ENCODE measurements around the gene KRTAP20-1.

The KRTAP20-1 gene, protein sequence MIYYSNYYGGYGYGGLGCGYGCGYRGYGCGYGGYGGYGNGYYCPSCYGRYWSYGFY

DNA sequence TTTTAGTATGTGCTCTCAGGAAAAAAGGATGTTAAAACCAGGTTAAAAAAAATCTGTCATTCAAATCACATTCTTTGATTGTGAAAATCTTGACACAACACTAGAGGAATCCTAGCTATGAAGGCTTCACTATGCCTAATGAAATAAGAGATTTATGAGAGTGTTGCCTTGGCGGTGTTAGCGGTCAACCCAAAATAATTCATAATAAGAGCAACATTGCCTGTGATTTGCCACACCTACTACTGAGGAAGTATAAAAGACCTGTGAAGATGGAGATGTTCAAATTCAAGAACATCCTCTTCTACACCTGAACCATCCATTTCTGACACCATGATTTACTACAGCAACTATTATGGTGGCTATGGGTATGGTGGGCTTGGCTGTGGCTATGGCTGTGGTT, at the start of gene KRTAP20-1:
Gene KRTAP20-1, plus strand, starts transcription at position 301 of the 400 bp plus-strand sequence. Its CDS starts 30 bp downstream, at position 331.
- DNase-seq (ENCODE audit: low read depth, low spot score) = no peak

DNA sequence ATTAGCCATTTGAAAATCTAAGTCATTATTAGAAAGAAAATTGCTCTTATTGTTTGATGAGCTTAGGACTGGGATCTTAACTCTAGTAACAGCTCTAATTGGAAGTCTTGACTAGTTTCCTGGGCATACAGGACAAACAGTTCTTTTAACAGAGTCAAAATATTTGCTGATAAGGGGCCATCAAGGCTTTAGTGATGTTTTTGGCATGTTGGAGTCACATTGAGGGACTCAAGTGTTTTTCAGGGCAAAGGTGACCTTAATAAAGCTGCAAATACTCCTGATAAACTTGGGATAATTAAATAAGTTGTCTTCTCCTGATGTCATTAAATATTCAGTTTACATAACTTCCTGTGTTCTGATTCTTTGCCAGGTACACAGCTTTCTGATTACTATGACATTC, 48.6 kb upstream of the KRTAP20-1 start:
- no peak for DNase-seq (ENCODE audit: low read depth, low spot score)

DNA sequence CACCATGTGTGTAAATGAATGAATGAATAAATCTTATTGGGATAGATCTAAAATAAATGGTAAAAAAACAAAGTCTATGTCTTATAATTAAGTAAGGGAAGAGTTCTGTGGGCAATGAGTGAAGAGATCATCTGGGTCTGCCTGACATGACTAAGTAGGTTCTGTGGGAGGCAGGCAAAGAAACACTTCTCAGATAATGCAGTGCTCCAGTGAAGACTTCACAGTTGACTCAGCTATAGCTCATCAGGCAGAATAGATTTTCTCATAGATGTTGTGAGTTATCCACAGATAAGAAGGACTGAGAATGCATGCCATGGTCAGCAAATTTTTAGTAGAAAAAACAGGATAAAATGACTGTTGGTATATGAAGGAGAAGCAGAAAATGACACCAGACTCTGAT, 38.5 kb upstream of the KRTAP20-1 start:
- no peak for DNase-seq (ENCODE audit: low read depth, low spot score)

DNA sequence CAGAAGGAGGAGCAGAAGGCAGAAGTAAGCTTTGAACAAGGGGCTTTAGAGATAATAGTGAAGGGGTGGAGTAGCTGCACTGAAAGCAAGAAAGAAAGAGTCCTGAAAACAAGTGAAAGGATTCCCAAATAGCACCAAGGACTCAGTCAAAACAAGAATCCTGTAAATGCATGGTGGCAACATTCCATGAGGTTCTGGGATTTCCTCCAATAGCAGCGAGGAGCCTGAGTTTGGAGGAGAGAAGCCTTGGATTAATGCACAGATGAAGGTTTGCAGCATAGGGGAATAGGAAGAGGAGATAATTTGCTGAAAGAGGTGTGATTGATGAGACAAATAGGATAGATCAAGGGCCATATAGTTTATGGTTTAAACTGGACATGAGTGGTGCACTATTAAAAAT, 36.9 kb upstream of the KRTAP20-1 start:
- no peak for DNase-seq (ENCODE audit: low read depth, low spot score)

DNA sequence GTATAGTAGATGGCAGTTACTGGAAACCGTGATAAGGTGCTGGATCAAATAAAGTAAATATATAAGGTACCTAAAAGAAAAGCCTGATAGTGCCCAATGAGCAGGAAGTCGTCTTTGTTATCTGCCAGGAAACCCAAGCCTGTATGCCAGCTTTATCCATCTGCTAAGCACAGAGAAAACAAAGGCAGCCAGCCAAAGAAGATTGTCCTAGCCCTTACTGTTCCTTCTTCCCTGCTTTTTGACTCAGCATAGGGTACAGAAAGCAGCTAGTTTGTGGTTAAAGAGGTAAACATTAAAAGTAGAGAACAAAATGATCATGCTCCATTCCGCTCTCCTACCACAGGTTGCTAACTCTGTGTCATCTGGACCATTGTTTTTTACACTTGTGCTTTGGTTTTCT, 36.1 kb upstream of the KRTAP20-1 start:
- no peak for DNase-seq (ENCODE audit: low read depth, low spot score)

DNA sequence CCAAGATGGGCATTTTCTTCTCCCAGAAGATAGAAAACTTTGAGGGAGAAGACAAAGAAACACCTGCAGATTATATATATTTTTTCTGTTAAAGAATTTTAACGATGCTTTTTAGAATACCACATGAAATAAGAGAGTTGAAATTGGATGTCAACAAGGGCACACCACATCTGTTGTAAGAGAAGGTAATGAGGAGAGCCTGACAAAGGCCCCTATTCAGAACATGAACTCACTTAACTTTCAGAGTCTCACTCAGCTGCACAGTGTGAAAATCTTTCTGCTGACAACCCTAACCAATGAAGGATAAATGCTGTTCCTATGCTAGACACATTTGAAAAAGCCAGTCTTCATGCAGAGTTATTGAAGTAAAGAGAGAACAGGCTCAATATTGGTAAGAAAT, 33.4 kb upstream of the KRTAP20-1 start:
- no peak for DNase-seq (ENCODE audit: low read depth, low spot score)

DNA sequence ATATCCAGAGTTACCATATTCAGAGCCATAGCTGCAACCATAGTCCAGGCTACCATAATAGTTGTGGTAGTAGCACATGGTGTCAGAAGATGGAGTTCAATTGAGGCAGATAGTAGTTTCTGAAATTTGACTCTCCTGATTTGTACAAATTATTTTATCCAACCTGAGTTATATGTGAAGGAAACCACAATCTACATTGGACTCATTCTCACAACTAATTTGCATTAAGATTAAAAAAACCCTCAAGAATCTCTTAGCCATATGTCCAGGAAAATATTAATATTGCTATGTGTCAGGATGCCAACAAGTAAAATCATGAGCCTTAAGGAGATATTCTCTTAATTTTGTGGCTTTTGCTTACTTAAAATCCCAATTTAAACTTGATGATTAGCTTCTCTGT, 25.9 kb upstream of the KRTAP20-1 start, which contains the start of gene KRTAP22-2:
Gene KRTAP22-2, minus strand, starts transcription at position 101 of the 400 bp plus-strand sequence.
- no peak for DNase-seq (ENCODE audit: low read depth, low spot score)

DNA sequence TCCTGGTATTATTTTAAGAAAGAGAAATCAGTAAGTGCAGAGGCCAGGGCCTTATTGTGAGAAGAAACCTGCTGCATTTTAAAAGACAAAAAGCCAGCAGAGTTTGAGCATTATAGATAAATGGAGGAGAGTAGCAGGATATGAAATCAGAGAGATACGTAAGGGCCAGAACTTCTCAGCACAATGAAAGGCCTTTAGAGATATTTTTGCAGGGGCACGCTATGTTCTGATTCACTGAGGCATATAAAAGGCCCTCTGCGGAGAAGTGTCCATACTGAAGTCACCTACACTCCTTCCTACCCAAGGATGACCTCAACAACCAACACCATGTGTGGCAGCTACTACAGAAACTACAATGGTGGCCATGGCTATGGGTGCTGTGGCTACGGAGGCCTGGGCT, 24.1 kb upstream of the KRTAP20-1 start, which contains the start of gene KRTAP6-3:
Gene KRTAP6-3, plus strand, starts transcription at position 301 of the 400 bp plus-strand sequence. Its CDS starts 6 bp downstream, at position 307.
- no peak for DNase-seq (ENCODE audit: low read depth, low spot score)

DNA sequence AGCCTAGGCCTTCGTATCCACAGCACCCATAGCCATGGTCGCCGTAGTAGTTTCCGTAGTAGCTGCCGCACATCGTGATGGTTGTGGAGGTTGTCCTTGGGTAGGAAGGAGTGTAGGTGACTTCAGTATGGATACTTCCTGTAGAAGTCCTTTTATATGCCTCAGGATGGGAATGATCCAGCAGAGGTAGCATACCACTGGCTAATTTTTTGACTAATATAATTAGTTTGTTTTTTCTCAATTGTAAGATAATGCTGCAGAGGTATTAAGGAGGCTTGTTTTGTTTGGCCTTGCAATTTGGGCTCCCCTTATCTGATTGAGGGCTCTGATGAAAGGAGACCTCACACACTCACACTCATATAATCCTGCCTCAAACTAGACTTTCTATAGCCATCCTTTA, 17.4 kb upstream of the KRTAP20-1 start, which contains the start of gene KRTAP6-2:
Gene KRTAP6-2, minus strand, starts transcription at position 101 of the 400 bp plus-strand sequence. Its CDS starts 28 bp downstream, at position 73.
- no peak for DNase-seq (ENCODE audit: low read depth, low spot score)

DNA sequence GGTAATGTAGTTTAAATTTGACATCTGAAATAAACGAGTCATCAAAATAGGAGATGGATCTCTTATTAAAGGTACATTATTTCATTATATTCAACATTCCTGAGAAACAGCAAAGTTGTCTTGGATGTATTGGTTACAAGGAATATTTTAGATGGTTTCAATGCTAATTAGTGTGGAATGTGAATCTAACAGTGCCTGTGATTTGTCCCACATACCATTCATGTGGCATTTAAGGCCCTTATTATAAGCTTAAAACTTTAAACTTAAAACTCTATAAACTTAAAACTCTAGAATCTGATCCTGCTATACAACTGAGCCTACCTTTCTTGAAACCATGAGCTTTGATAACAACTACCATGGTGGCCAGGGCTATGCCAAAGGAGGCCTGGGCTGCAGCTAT, 15.4 kb upstream of the KRTAP20-1 start, which contains the start of gene KRTAP22-1:
Gene KRTAP22-1, plus strand, starts transcription at position 301 of the 400 bp plus-strand sequence.
- DNase-seq (ENCODE audit: low read depth, low spot score) = no peak

DNA sequence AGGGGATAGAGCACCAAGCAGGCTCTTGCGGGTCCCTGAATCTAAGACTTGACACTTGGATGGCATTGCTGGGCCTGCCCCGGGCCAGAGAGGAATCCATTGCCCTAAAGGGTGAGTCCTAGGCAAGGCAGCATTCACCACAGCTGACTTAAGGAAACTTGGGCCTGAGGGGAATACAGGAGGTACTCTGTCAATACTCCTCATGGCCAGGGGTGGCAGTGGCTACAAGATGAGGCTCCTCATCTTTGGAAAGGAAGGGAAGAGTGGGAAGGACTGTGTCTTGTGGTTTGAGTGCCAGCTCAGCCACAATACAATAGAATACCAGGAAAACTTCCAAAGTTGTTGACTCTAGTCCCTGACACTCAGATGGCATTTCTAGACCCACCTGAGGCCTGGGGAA, 10.3 kb upstream of the KRTAP20-1 start:
- no peak for DNase-seq (ENCODE audit: low read depth, low spot score)

DNA sequence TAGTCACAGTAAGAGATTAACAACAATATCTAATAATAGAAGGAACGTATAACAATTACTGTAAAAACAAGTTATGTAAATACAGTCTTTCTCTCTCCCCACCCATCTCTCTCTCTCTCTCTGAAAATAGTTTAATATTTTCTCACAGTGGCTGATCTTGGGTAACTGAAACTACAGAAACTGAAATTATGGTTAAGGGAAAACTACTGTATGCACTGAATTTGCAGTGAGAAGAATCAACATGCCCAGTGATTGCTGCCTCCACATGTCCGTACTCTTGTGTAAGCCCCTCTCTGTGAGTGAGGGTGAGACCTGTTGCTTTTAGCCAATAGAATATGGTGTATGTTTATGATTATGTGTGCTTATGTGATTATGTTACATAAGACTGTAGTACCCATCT, 4.1 kb upstream of the KRTAP20-1 start:
- no peak for DNase-seq (ENCODE audit: low read depth, low spot score)

DNA sequence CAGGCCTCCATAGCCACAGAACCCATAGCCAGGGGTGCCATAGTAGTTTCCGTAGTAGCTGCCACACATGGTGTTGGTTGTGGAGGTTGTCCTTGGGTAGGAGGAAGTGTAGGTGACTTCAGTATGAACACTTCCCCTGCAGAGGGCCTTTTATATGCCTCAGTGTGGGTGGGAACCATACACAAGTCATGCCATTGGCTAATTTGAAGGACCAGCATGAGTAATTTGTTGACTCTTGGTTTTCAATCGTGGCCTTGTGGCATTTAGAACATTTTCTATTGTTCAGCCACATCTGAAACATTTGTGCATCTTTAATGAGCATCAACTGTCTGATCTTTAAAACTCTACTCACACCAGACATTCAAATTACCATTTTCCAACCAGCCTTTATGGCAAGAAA, 2.4 kb upstream of the KRTAP20-1 start, which contains the start of gene KRTAP6-1:
Gene KRTAP6-1, minus strand, starts transcription at position 95 of the 400 bp plus-strand sequence. Its CDS starts 26 bp downstream, at position 69.
- DNase-seq (ENCODE audit: low read depth, low spot score) = no peak

DNA sequence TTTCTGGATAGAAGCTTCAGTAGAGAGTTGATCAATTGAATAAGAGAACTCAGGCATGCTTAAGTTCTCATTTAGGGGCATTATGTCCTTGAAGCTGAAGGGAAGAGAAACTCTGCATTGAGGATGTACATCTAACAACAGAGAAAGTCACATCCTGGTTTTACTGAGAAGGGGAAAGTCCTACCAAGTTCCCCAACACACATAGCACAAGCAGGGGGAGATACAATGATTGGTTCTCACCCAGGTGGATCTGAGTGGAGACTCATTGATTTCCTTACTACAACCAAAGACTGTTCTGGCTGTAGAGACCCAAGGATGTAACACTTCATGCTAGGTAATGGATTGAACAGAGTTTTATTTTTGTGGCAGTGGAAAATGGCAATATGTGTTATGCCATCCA, 1.0 kb upstream of the KRTAP20-1 start:
- DNase-seq (ENCODE audit: low read depth, low spot score) = no peak

DNA sequence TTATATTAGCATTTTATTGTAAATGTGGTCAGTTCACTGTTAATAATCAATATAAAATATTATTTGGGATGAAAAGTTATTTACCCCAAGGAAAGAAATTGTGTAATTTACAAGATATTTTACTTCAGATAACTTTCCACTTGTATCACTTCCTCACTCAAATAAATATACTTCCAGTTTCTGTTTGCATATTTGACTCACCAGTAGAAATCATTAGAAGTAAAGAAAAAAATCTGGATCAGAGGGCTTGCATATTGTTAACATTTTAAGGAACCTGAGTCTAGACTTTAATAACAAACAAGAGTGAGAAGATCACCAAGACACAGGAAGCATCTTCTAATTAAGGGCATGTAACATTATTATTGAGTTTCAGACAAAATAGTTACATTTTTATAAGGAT, 3.9 kb downstream of the KRTAP20-1 start:
- DNase-seq (ENCODE audit: low read depth, low spot score) = no peak

DNA sequence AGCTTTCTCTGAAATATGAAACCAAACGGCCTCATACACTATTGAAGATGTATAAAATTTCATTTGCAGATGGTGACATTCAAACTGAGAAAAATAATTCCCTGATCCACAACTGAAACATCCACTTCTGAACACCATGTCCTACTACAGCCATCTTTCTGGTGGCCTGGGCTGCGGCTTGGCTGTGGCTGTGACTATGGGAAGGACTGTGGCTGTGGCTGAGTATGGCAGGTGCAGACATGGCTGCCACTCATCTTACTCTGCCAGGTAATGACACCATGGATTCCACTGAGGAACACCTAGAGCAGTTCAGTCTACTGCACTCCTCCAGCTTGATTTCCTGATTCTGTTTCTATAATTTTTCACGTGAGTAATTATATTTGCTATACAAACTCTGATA, 4.3 kb downstream of the KRTAP20-1 start, which contains the start of gene KRTAP20-4:
Gene KRTAP20-4, plus strand, starts transcription at position 106 of the 400 bp plus-strand sequence.
- DNase-seq (ENCODE audit: low read depth, low spot score) = no peak

DNA sequence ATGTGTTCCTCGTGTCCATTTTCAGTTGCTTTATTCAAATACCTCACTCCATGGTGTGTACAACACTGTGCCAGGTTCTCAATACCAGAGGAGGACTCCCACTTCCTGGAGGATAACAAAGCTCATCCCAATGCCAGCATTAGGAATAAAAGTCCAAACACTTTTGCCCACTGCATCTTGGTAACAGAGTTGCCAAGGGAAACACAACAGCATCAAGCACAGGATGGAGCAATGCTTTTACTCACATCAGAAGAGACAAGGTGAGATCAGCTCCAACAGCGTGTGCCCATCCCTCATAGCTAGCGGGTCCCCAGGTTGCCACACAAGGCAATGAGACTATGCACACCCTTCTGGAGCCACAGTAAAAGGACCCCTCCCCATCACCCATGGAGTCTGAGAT, 7.1 kb downstream of the KRTAP20-1 start:
- no peak for DNase-seq (ENCODE audit: low read depth, low spot score)

DNA sequence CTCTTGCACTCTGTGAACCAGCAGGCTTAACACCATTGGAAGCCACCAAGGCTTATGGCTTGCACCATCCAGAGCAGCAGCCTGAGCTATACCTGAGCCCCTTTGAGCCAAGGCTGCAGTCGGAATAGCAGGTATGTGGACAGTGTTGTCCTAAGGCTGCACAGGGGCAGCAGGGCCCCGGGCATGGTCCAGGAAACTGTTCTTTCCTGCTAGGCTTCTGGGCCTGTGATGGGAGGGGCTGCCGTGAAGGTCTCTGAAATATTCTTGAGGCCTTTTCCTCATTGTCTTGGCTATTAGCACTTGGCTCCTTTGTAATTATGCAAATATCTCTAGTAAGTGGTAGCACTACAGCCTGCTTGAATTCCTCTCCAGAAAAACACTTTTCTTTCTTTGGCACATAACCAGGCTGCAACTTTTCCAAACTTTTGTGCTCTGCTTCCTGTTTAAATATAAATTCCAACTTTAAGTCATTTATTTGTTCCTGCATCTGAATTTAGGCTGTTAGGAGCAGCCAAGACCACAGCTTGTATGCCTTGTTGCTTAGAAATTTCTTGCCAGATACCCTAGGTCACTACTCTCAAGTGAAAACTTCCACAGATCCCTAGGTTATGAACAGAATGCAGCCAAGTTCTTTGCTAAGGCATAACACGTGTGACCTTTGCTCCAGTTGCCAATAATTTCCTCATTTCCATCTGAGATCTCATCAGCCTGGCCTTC, 9.4 kb downstream of the KRTAP20-1 start:
- no peak for DNase-seq (ENCODE audit: low read depth, low spot score)

DNA sequence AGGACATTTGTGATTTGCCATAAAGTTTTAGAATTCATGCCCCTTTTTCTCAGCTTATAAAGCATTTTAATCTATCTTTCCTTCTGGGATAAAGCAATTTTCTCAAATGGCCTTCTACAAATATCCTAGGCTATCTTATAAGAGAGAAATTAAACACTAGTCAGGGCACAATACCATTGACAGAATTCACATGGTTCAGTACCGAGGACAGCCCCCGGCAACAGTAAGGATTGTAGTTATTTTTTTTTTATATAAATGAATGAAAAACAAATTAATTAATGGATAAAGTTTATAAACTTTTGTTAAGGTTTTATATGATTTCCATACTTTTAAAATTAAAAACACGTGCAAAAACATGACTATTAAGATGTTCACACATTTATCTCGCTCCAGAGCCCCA, 11.9 kb downstream of the KRTAP20-1 start:
- no peak for DNase-seq (ENCODE audit: low read depth, low spot score)

DNA sequence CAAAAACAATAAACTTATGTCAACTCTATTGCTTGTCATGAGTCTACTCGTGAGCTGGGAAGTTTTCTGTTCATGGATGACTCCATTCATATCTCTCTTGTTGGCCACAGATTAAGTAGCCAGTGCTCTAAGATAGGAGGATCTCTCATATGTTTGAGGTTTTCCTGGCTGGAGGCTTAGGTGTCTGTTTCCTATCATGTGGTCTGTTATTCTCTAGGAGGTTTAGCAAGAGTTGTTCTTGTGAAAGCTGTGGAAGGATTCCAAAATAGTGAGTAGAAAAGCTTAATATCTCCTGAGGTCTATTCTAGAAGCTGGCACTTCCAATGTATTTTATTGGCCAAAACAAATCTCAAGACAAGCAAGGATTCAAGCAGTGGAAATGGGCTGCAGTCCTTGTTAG, 13.0 kb downstream of the KRTAP20-1 start:
- no peak for DNase-seq (ENCODE audit: low read depth, low spot score)

DNA sequence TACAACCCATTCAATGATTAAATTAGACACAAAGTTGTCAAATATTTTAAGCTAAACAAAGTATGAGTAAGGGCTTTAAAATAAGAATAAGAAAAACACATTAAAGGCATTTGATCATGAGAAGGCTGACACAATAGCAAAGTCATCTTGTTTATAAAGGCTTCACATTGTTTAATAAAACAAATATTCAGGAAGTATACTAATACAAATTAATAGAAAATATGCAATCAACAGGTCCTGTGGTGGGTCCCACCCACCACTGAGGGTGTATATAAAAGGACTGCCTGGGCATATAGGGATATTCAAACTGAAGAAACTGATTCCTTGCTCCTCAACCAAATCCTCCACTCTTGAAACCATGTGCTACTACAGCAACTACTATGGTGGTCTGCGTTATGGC, 18.7 kb downstream of the KRTAP20-1 start, which contains the start of gene KRTAP20-2:
Gene KRTAP20-2, plus strand, starts transcription at position 301 of the 400 bp plus-strand sequence. Its CDS starts 58 bp downstream, at position 359.
- DNase-seq (ENCODE audit: low read depth, low spot score) = no peak

DNA sequence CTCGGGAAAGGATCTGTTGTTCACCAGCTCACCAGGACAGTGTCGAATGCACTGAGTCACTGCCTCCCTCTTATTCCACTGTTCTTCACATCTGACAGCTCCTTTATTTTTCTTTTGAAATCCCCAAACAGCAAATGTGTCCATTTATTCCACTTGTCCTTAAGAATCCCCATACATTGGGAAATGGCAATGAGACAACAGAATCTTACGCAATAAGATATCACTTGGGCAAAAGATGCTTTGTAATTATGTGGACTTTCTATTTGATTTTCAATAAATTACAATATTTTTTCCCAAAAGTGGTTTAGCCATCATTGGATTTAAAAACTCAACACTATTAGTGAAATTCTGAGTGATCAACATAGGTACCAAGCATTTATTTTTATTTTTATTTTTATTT, 22.5 kb downstream of the KRTAP20-1 start:
- no peak for DNase-seq (ENCODE audit: low read depth, low spot score)

DNA sequence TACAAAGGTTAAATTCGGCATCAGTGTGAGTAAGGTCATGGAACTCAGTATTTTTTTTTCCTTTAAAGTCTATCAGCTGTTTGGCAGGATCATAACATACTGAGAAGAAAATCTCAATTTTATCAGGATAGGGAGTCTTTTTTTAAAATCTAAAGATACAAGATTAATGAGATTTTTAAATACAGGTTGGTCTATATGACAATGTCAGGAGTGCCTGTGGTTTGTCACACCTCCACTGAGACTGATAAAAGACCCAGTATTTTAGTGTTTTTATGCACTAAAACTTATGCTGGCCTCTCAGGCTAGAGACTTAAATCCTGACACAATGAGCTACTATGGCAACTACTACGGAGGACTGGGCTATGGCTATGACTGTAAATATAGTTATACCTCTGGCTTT, 26.3 kb downstream of the KRTAP20-1 start, which contains the start of gene KRTAP20-3:
Gene KRTAP20-3, plus strand, starts transcription at position 301 of the 400 bp plus-strand sequence.
- DNase-seq (ENCODE audit: low read depth, low spot score) = no peak

All from activated naive CD8-positive, alpha-beta T cell treated with anti-CD3 and anti-CD28 coated beads, Interleukin-2, amount 50 U/mL, for 16 hours (primary cell).